ENCODE results near the gene LPP.

LPP gene

DNA sequence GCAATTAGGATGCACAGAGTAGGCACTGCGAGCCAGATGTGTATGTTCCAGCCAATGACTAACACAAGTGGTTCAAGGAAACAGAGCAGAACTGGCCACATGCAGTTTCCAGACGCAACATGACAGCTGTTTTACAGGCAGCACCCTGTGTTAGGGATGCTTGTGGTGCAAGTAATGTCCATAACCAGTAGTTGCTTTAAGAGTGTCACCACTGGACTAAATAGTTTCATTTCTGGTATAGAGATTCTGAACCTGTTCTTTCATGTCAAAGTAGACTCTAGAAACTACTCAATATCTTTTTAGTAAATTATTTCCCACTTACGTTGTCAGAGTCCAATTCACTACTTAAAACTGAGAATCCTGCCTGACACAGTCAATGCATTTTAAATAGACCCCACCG, 14.5 kb upstream of the LPP start:
- no peak for DNase-seq

GRCh38 chr3:188146219-188146618, 7.7 kb upstream of the LPP start:
- no peak for DNase-seq

DNA sequence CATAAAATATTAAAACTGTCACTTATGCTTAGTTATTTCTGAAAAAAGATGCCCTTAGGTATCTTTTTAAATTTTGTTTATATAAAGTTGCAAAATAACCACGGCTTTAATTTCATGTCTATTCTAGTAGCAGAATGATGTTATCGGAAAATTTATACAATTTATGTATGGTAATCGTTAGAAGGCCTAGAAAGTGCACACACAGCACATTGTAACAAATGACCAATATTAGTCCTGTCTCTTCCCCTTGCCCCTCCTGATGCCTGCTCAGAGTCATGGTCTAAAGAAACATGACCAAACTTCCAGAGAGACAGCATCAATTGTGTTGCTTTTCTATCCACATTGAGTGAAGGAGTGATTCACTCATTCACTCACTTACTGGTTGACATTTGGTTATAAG, 6.2 kb upstream of the LPP start:
- no peak for DNase-seq

GRCh38 chr3:188148318-188148717, 5.6 kb upstream of the LPP start:
- no peak for DNase-seq

DNA sequence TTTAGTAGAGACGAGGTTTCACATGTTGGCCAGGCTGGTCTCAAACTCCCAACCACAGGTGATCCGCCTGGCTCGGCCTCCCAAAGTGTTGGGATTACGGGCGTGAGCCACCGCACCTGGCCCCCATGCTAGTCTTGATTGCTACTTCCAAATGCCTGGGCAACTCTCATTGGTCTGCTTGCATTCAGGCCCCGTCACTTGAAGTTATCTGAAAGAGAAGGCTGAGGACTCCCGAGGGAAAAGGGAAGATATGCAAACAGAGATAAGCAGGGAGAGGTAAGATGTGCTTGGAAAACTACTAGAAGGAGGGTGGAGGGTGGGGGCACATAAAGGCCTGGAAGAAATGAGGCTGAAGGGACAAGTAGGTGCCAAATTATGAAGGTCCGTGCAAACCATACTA, 4.4 kb upstream of the LPP start:
- DNase-seq = no peak

- no peak for DNase-seq
These were observed 3.0 kb upstream of the LPP start for GRCh38 chr3:188150982-188151381.

- DNase-seq = no peak
These were observed 2.5 kb upstream of the LPP start for GRCh38 chr3:188151438-188151837.

DNA sequence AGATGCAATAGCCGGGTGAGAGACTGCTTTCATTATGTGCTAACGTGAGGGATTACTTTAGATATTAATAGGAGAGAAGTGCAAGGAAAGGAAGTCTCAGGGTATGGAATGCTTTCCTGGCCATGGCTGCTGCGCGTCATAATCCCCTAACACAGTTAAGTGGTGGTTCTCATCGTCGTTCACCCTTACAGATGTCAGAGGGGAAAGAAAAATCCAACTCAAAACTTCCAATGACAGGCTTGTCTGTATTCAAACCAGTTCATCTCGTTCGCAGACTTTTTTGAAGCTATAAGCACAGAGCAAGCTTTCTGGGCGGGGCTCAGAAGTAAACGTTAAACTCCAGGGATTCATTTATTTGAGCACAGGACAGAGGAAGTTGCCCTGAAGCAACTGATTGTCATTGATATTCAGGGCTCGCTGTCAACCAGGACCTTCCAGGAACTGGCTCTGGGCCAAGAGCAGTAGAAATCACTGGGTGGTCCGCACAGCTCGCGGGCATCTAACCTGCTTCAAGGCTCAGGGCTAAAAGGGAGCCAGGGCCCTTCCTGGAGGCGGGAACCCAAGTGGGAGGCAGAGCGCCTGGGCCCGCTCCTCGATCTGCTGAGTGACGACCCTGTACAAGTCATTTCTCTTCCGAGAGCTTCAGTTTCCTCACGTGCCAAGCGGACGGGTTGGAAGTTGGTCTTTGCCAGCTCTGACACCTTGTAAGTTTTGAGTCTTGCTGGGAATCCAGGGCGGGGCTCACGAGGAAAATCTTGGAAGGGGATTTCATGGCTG, 1.1 kb upstream of the LPP start:
- peak; percentile 29 for DNase-seq

DNA sequence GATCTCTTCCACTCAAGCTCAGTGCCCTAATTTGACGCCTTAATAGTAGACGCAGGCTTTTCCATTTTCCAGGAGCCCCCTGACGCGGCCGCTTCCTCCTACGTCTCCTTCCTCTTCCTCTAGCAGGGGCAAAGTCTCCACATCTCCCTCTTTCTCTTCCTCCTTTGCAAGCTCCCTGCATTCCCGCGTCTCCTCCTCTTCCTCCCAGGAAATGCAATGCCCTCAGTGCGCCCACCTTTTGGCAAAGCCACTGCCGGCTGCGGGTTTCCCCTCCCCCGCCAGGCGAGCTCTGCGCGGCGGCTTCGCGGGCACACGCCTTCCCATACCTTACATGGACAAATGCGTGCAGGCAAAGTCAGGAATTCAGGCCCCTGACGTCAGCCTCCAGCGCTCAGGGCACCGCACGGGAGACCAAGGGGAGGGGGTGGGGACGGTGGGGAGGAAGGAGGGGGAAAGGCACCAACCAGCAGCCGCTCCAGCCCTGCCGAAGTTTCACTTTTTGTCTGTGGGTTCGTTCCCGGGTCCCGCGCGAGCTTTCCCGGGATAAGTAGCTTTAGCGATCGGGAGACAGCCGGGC, 432 bp upstream of the LPP start:
- DNase-seq = no peak

GRCh38 chr3:188154809-188155574, 1.0 kb downstream of the LPP start:
- DNase-seq = no peak

DNA sequence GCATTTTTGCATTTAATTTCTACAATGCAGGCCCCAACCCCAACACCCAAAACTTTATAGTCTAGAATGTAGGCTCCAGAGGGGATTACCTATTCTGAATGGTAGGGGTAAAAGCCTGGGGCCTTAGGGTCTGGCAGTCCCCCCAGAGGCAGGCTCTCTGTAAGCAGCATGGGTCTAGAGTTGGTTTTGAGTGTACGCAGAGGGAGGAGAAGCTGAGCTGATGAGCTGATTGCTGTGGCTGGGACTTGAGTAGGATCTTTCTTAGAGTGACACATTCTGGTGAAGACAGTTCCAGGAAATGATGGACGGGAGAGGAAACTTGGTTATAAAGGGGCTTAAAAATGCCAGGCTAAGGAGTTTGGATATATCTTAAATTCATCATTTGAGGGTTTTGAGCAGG, 2.1 kb downstream of the LPP start:
- no peak for DNase-seq

DNA sequence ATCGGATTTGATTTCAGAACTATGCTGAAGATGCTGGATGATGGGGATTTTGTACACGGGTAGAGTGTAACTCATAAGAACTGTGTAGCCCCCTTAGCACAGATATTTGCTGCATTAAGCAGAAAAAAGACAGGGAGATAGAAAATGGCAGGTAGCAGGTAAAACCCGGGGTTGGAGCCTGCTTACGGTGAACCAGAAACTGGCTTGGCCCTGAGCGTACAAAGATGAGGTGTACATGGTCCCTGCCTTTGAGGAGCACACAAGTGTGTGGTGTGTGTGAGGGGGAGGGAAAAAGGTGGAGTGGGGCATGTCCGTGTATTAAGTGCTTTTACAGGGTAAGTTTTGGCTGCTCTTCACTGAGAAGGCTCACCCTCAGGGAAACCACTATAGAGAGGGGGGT, 3.5 kb downstream of the LPP start:
- DNase-seq = no peak

DNA sequence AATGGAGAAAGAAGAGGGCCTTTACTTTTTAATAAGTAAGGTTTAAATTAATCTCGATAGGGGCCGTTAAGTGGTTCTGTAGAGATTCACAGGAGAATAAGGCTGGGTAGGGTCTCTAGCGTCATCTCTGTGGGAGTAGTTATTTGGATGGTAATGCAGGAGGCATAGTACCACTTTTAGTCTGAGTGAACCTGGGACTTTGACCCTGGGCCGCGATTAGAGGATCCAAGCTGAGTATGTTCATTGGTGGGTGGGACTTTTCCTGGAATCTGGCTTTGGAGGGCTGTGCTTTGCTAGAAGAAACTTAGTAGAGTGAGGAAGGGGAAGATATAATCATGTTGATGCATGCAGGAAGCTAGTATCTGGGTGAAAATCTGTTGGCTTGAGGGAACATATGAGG, 4.0 kb downstream of the LPP start:
- no peak for DNase-seq

DNA sequence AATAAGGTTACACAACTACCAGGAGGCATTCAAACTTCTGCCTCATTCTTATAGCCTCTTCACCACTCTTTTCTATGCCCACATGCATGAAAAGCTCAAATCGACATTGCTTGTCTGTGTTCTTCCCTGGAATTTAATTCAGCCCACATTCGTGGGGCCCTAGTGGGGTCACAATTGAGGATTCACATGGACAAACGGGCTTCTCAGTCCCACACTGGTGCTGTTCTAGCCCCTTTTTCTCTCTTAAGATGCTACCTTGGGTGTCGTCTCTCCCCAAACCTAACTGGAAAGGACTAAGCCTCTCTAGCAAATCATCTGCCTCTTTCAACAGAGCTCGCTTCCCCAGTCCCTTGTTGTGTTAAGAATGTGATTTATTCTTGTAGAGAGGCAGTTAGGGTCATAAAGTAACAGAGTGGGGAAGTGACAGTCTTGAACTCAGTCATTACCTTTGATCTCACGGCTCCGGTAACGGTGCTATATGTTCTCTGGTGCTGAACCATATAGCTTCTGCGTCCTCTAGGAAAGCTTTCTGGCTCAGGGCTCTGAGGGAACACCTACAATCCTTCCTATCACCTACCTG, 4.9 kb downstream of the LPP start:
- DNase-seq = no peak

- no peak for DNase-seq
These were observed 6.8 kb downstream of the LPP start for GRCh38 chr3:188160751-188161150.

DNA sequence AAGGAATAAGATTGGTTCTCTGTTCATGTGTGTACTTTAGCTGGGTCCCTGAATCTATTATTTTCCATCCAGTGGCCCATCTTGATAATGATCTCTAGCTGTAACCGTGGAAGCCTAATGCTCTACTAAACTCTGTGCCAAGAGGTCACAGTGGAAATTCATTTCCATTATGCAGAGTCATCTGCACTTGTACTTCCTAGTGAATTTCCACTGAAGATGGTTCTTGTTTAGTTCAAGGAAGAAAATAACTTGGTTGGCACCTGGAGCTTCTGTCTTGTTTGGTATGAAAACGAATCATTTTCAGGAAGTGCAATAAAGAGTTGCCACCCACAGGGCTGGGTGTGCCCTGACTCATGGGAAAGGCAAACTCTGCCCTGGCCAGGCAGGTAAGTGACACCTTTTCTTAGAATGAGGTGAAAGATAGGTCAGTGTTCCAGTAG, 10.3 kb downstream of the LPP start:
- DNase-seq = no peak

DNA sequence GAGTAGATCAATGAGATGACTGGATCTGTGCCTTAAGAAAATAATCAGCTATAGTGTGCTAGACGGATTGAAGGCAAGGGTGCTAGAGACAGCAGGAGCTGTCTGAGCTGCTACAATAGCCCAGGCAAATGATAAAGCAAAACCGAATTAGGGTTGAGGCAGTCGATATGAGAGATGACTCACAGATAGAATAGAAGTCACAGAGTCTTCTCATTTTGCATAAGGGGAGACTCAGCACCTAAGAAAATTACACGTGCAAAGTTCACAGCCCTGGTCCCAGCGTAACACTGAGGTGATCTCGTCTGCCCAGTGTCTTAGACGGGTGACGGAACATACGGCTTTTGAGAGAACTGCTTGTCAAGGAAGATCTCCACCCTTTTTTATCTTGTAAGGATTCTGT, 11.6 kb downstream of the LPP start:
- DNase-seq = no peak

DNA sequence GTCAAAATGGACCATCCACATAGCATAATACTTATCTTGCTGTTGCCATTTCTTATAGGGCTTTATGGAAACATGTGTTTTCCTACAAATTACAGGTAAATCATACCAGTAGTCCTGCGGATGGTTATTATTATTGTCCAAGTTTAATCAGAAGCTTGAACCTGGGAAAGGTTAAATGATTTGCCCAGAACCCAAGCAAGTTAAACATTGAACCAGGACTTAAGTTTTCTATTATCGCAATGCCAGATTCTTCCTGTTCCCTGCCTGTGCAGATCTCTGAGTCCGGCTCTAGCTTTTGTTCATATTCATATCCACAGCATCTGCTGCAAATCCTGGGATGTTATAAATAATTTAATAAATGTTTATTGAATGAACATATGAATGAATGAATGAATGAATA, 12.5 kb downstream of the LPP start:
- DNase-seq = no peak

- no peak for DNase-seq
These were observed 14.2 kb downstream of the LPP start for GRCh38 chr3:188168186-188168585.

DNA sequence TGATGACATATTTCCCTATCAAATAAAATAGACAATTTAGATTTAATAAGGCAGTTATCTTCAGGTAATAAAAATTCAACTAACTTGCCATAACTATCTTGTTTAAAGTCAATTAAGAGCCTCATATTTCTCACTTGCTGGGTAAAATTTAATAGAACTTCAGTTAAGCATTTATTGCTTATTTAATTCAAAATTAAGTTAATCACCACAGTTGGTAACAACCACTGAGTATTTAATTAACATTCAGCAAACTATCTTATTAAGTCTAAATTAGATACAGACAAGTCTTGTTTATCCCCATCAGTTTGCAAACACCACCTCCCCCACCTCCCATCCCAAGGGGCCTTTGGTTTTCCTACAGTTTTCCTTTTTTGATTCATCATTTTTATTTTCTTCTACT, 14.7 kb downstream of the LPP start:
- DNase-seq = no peak

- DNase-seq = no peak
These were observed 16.0 kb downstream of the LPP start for GRCh38 chr3:188169830-188170455.

DNA sequence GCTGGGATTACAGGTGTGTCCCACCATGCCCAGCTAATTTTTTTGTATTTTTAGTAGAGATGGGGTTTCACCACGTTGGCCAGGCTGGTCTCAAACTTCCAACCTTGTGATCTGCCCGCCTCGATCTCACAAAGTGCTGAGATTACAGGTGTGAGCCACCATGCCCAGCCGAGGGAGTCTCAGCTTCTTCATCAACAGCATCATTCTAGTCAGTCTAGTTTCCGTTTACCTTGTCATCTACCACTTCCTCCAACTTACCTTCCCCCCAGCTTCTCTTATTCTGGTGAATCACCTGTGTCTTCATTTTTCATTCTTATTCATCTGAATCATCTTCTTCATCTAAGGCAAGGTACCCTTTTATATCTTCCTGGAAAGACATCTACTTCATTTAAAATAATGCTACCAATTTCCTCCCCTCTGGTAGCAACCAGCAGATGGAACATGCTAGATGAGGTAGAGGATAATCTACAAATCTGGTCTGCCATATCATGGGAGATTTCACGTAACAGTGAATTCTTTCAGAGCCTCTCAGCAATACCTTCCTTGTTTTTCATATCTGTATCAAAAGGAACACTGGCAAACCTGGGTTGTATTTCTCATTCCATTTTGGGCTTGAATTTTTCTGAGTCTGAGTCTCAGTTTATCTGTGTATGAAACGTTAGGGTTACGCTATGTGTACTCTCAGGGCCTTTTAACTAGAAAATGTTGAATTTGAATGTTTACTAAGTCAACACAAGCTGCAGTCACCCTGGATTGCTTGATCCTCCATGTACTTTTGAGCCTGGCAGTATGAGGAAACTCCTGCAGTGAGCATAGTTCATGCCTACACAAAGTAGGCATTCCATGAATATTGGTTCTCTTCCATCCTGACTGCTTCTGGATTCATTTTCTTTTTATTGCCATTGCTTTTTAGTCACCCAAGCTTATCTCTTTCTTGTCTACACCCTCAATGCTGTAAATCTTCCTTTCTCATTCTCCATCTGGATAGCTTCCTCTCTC, 16.8 kb downstream of the LPP start:
- DNase-seq = peak; percentile 46
